Panc1 (cell line): ENCODE data around the gene LARP4B. TPM values are rescaled to one million over a fixed set of nuclear protein-coding genes. Genes with fewer than 3 reads are reported as not detected.

Source experiments
- ATAC-seq: fragments of 200-7000 bp; cut with Tn5 transposase; 2 replicates; pipeline ENCODE4 v1.9.1; 2020; ENCODE audit warnings: mild to moderate bottlenecking, moderate library complexity
- BruUV-seq: library from RNA; stranded (reverse); fragments of 400-500 nt; replicated peaks from 2 replicates; lab custom pipeline; 2021; lab: Mats Ljungman, UMichigan
- CTCF ChIA-PET: fragments of 300-600 bp; sonication (Branson Sonifier 250); formaldehyde crosslinking; loops from one replicate; lab custom pipeline; 2022; ENCODE audit warnings: antibody characterized with exemption; lab: Charles Lee
- POLR2A ChIA-PET: fragments of 300-600 bp; sonication (Branson Sonifier 250); formaldehyde crosslinking; loops from one replicate; lab custom pipeline; 2022; ENCODE audit warnings: antibody characterized with exemption; lab: Charles Lee
- DNase-seq: peaks from one replicate; pipeline ENCODE4 v3.0.0-alpha.2; 2010; ENCODE audit warnings: low read depth, low spot score
- H3K27ac ChIP-seq: 2 replicates; pipeline ENCODE4 v1.5.1; 2011; ENCODE audit warnings: mild to moderate bottlenecking, low read length, inconsistent platforms
- H3K27me3 ChIP-seq: fragments of 200-500 bp; sonication (Bioruptor generic); 2 replicates; pipeline ENCODE4 v1.6.0; 2014; ENCODE audit warnings: low read length, inconsistent platforms; ENCODE audit not compliant: control insufficient read depth, insufficient read depth
- H3K36me3 ChIP-seq: fragments of 200-500 bp; sonication (Bioruptor generic); 2 replicates; pipeline ENCODE4 v1.5.1; 2014; ENCODE audit warnings: inconsistent platforms, mild to moderate bottlenecking, low read length, moderate library complexity; ENCODE audit not compliant: control insufficient read depth, insufficient read depth
- H3K4me1 ChIP-seq: 2 replicates; pipeline ENCODE4 v1.5.1; 2011; ENCODE audit warnings: inconsistent platforms, mild to moderate bottlenecking, low read length, moderate library complexity; ENCODE audit not compliant: control insufficient read depth, insufficient read depth
- H3K4me3 ChIP-seq, 2 experiments: 2 replicates each; pipeline ENCODE4 v1.5.1; 2011 to 2012; ENCODE audit warnings: low read depth in 2 of 2, low read length in 2 of 2, mild to moderate bottlenecking in 2 of 2, inconsistent platforms in 1 of 2, moderate library complexity in 1 of 2
- H3K9me3 ChIP-seq: fragments of 200-500 bp; sonication (Bioruptor generic); 2 replicates; pipeline ENCODE4 v1.5.1; 2014; ENCODE audit warnings: low read depth, mild to moderate bottlenecking, inconsistent platforms, low read length, moderate library complexity; ENCODE audit not compliant: control insufficient read depth, insufficient read depth
- POLR2AphosphoS5 ChIP-seq: IDR thresholded peaks from 2 replicates; pipeline ENCODE4 v1.6.1; 2012; ENCODE audit warnings: mild to moderate bottlenecking, low read depth, low read length, moderate library complexity
- REST ChIP-seq, 2 experiments: IDR thresholded peaks; 2 replicates each; pipeline ENCODE4 v1.6.1; 2011 to 2012; ENCODE audit warnings: low read depth in 2 of 2, control low read depth in 1 of 2, low read length in 1 of 2, mild to moderate bottlenecking in 1 of 2, moderate library complexity in 1 of 2; ENCODE audit not compliant: insufficient read depth in 1 of 2
- SIN3A ChIP-seq: IDR thresholded peaks from 2 replicates; pipeline ENCODE4 v1.6.1; 2012; ENCODE audit warnings: low read depth, mild to moderate bottlenecking, low read length, moderate library complexity, borderline replicate concordance; ENCODE audit not compliant: insufficient read depth
- TCF7L2 ChIP-seq: IDR thresholded peaks from 2 replicates; pipeline ENCODE4 v1.6.1; 2011; ENCODE audit warnings: mild to moderate bottlenecking, low read depth, low read length, inconsistent platforms
- in situ Hi-C: cut with HindIII; loops from 2 replicates; pipeline ENCODE4 v1.10.0; 2016; ENCODE audit warnings: low sequenced_read_pairs, low pct_unique_long_range_greater_than_20kb
- intact Hi-C: fragments of 100-400 bp; cut with micrococcal nuclease; formaldehyde crosslinking; loops from one replicate; pipeline ENCODE4 v1.10.0; 2022; ENCODE audit not compliant: unreplicated experiment
- total RNA-seq: library from RNA; stranded (reverse); gene quantifications from one replicate; pipeline ENCODE4 v1.2.1, GENCODE V29; 2021; ENCODE audit not compliant: unreplicated experiment
- TF ChIP-seq, protein P1 (sequence below): fragments of 450-650 bp; IDR thresholded peaks from 2 replicates; pipeline ENCODE4 v1.5.1; 2017; ENCODE audit warnings: mild to moderate bottlenecking

LARP4B gene
- total RNA-seq, 1 experiment from 2014 or later = 87.0 TPM

GRCh38 chr10:822661-823367 is 108.7 kb downstream of the LARP4B start:
- TF ChIP-seq SIN3A (no peak), REST (IDR thresholded peaks at IDR 0.05; ENCODE audit: insufficient read depth in 1 of 2, low read depth in 2 of 2, low read length in 1 of 2) (no peak), TCF7L2 (no peak), POLR2AphosphoS5 (no peak)
- TF ChIP-seq, protein P1, sequence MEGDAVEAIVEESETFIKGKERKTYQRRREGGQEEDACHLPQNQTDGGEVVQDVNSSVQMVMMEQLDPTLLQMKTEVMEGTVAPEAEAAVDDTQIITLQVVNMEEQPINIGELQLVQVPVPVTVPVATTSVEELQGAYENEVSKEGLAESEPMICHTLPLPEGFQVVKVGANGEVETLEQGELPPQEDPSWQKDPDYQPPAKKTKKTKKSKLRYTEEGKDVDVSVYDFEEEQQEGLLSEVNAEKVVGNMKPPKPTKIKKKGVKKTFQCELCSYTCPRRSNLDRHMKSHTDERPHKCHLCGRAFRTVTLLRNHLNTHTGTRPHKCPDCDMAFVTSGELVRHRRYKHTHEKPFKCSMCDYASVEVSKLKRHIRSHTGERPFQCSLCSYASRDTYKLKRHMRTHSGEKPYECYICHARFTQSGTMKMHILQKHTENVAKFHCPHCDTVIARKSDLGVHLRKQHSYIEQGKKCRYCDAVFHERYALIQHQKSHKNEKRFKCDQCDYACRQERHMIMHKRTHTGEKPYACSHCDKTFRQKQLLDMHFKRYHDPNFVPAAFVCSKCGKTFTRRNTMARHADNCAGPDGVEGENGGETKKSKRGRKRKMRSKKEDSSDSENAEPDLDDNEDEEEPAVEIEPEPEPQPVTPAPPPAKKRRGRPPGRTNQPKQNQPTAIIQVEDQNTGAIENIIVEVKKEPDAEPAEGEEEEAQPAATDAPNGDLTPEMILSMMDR = no peak
- Histone ChIP-seq H3K4me3 (no peak overlapping the region), H3K4me1 (no peaks in the 10 kb centered on the region), H3K36me3 (peaks cover 8% of the 10 kb centered on the region), H3K27me3 (no peaks in the 10 kb centered on the region), H3K9me3 (no peaks in the 10 kb centered on the region), H3K27ac (no peak overlapping the region)
- POLR2A ChIA-PET = no interaction called here
- ATAC-seq = no peak
- no TSS peak for BruUV-seq
- in situ Hi-C loops = no loop called here
- DNase-seq = no peak
- CTCF ChIA-PET = no interaction called here
- intact Hi-C loops = no loop called here

DNA sequence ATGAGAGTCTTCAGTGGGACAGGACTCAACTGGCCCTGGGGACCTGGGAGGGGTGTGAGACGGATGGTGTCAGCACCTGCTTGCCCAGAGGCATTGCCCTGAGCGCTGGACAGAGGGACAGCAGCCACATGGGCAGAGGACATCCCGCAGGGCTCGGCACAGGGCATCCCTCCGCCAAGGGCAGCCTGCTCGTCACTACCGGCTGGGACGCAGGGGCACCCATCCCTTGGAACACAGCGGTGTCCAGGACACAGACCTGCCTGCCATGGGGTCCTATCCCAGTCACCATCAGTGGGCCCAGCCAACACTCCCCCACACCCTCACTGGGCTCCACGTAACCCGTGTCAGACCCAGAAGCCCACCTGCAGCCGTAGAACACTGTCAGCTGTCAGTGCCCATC is 109.3 kb downstream of the LARP4B start:
- ATAC-seq (no peak), DNase-seq (no peak)
- peaks cover 10% of the 10 kb centered on the region for H3K36me3 ChIP-seq
- no peaks in the 10 kb centered on the region for H3K27me3 ChIP-seq
- H3K4me1 ChIP-seq = no peaks in the 10 kb centered on the region
- H3K27ac ChIP-seq = no peak overlapping the region
- TF ChIP-seq, protein P1 = no peak
- TF ChIP-seq POLR2AphosphoS5 = no peak
- TF ChIP-seq TCF7L2 = no peak
- TF ChIP-seq SIN3A = no peak
- TF ChIP-seq REST (IDR thresholded peaks at IDR 0.05; ENCODE audit: insufficient read depth in 1 of 2, low read depth in 2 of 2, low read length in 1 of 2) = no peak
- H3K4me3 ChIP-seq = no peak overlapping the region
- POLR2A ChIA-PET = no interaction called here
- in situ Hi-C loops = no loop called here
- CTCF ChIA-PET = no interaction called here
- no TSS peak for BruUV-seq
- H3K9me3 ChIP-seq = no peaks in the 10 kb centered on the region
- intact Hi-C loops = no loop called here
